ENCODE results near the gene DMD. TPM values are rescaled to one million over a fixed set of nuclear protein-coding genes. Genes with fewer than 3 reads are reported as not detected.

DMD gene
- total RNA-seq, 1 experiment from 2014 or later: 47.2 TPM

GRCh38 chrX:31629195-31629594, 1582.2 kb downstream of the DMD start:
- Mint-ChIP-seq H3K4me3 (ENCODE audit: unreplicated experiment) (no peak overlapping the region), H3K9me3 (ENCODE audit: unreplicated experiment) (no peaks in the 10 kb centered on the region), H3K27ac (ENCODE audit: unreplicated experiment) (no peak overlapping the region), H3K36me3 (ENCODE audit: insufficient read depth, unreplicated experiment) (no peaks in the 10 kb centered on the region), H3K4me1 (ENCODE audit: low read depth, unreplicated experiment) (no peaks in the 10 kb centered on the region), H3K27me3 (ENCODE audit: insufficient read depth, unreplicated experiment) (no peaks in the 10 kb centered on the region)
- no peaks in the 10 kb centered on the region for H3K9me3 ChIP-seq
- DNase-seq: no peak
- ChIA-PET POLR2A (no interaction called here), CTCF (no interaction called here)
- no TSS peak for BruUV-seq (replicated peaks)
- H3K4me1 ChIP-seq: no peaks in the 10 kb centered on the region
- intact Hi-C loops (cut with micrococcal nuclease; ENCODE audit: unreplicated experiment): no loop called here
- TF ChIP-seq CTCF (IDR thresholded peaks at IDR 0.05; ENCODE audit: insufficient read depth in 1 of 2, low read depth in 1 of 2, low read length in 1 of 2, severe bottlenecking in 1 of 2, unreplicated experiment in 1 of 2): no peak
- H3K36me3 ChIP-seq (ENCODE audit: control insufficient read depth, insufficient read depth, low read length): no peaks in the 10 kb centered on the region
- H3K4me3 ChIP-seq (ENCODE audit: low read depth, low read length): no peak overlapping the region
- no peaks in the 10 kb centered on the region for H3K27me3 ChIP-seq (replicated peaks; ENCODE audit: control insufficient read depth, insufficient read depth, low read length)

GRCh38 chrX:31609130-31609529, 1602.2 kb downstream of the DMD start:
- Histone ChIP-seq H3K27me3 (replicated peaks; ENCODE audit: control insufficient read depth, insufficient read depth, low read length) (no peaks in the 10 kb centered on the region), H3K9me3 (no peaks in the 10 kb centered on the region), H3K36me3 (ENCODE audit: control insufficient read depth, insufficient read depth, low read length) (no peaks in the 10 kb centered on the region), H3K4me3 (ENCODE audit: low read depth, low read length) (no peak overlapping the region), H3K4me1 (no peaks in the 10 kb centered on the region)
- peaks cover 7% of the 10 kb centered on the region for H3K4me1 Mint-ChIP-seq (ENCODE audit: low read depth, unreplicated experiment)
- CTCF ChIA-PET: no interaction called here
- POLR2A ChIA-PET: no interaction called here
- no peak overlapping the region for H3K4me3 Mint-ChIP-seq (ENCODE audit: unreplicated experiment)
- no peaks in the 10 kb centered on the region for H3K27me3 Mint-ChIP-seq (ENCODE audit: insufficient read depth, unreplicated experiment)
- no peak overlapping the region for H3K27ac Mint-ChIP-seq (ENCODE audit: unreplicated experiment)
- no TSS peak for BruUV-seq (replicated peaks)
- peaks cover 6% of the 10 kb centered on the region for H3K36me3 Mint-ChIP-seq (ENCODE audit: insufficient read depth, unreplicated experiment)
- intact Hi-C loops (cut with micrococcal nuclease; ENCODE audit: unreplicated experiment): no loop called here
- no peak for TF ChIP-seq CTCF (IDR thresholded peaks at IDR 0.05; ENCODE audit: insufficient read depth in 1 of 2, low read depth in 1 of 2, low read length in 1 of 2, severe bottlenecking in 1 of 2, unreplicated experiment in 1 of 2)
- H3K9me3 Mint-ChIP-seq (ENCODE audit: unreplicated experiment): no peaks in the 10 kb centered on the region
- DNase-seq: no peak

DNA sequence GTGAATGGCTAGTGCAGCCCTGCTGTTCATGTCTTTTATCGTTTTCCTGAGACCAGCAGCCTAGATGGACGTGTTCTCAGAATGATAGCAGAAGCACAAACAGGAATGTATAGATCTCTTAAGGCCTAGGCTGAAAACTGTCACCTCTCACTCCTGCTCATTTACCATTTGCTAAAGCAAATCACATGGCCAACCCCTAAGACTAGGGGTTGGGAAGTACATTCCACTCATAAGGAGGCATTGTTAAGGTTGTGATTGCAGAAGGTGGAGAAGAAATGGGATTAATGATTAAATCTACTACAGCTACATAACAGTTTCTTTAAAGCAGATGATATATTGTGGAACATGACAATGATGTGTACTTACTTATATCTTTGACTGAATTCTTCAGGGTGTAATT, 1602.7 kb downstream of the DMD start:
- Mint-ChIP-seq H3K4me3 (ENCODE audit: unreplicated experiment) (no peak overlapping the region), H3K27ac (ENCODE audit: unreplicated experiment) (no peak overlapping the region), H3K9me3 (ENCODE audit: unreplicated experiment) (no peaks in the 10 kb centered on the region), H3K4me1 (ENCODE audit: low read depth, unreplicated experiment) (peaks cover 7% of the 10 kb centered on the region), H3K27me3 (ENCODE audit: insufficient read depth, unreplicated experiment) (no peaks in the 10 kb centered on the region), H3K36me3 (ENCODE audit: insufficient read depth, unreplicated experiment) (peaks cover 6% of the 10 kb centered on the region)
- Histone ChIP-seq H3K9me3 (no peaks in the 10 kb centered on the region), H3K36me3 (ENCODE audit: control insufficient read depth, insufficient read depth, low read length) (no peaks in the 10 kb centered on the region), H3K4me1 (no peaks in the 10 kb centered on the region), H3K27me3 (replicated peaks; ENCODE audit: control insufficient read depth, insufficient read depth, low read length) (no peaks in the 10 kb centered on the region), H3K4me3 (ENCODE audit: low read depth, low read length) (no peak overlapping the region)
- ChIA-PET CTCF (no interaction called here), POLR2A (no interaction called here)
- no TSS peak for BruUV-seq (replicated peaks)
- no peak for DNase-seq
- intact Hi-C loops (cut with micrococcal nuclease; ENCODE audit: unreplicated experiment): no loop called here
- no peak for TF ChIP-seq CTCF (IDR thresholded peaks at IDR 0.05; ENCODE audit: insufficient read depth in 1 of 2, low read depth in 1 of 2, low read length in 1 of 2, severe bottlenecking in 1 of 2, unreplicated experiment in 1 of 2)

All from Caco-2 (cell line).